HT-29 (cell line): ENCODE data around the gene SEMA4C. TPM values are rescaled to one million over a fixed set of nuclear protein-coding genes. Genes with fewer than 3 reads are reported as not detected.

Source experiments
- DNase-seq: peaks from one replicate; pipeline ENCODE4 v3.0.0-alpha.2; 2015; ENCODE audit warnings: low spot score
- total RNA-seq: library from RNA; depleted of rRNA; stranded (reverse); fragments of >200 nt; shearing (Covaris generic); gene quantifications from 2 replicates; pipeline ENCODE4 v1.2.3, GENCODE V29; 2014; rRNA removed

Gene SEMA4C
- total RNA-seq, 1 experiment from 2014 or later = 8.8 TPM

DNA sequence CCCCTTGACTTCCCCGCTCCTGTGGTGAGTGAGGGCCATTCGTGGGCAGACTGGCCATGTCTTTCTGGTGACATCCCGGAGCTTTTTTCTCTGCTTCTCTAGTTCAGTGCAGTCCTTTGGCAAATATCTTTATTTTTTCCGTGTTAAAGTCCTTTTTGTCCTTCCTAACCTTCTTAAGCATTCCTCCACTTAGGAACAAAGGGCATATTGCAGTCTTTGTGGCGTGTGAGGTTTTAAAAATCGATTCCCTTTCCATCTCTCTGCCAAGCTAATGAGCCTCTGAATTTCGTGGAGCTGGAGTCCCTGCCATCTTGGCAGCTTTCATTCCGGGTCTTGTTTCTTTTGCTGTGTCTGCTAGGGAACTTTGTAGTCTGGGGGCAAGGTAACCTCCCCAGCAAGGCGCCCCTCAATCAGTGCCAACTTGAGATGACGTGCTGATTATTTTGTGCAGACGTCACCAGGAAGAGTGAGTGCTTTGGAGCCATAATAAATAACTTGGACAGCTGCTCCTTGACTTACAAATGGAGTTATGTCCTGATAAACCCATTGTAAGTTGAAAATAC, 48.7 kb downstream of the SEMA4C start:
- DNase-seq = no peak

DNA sequence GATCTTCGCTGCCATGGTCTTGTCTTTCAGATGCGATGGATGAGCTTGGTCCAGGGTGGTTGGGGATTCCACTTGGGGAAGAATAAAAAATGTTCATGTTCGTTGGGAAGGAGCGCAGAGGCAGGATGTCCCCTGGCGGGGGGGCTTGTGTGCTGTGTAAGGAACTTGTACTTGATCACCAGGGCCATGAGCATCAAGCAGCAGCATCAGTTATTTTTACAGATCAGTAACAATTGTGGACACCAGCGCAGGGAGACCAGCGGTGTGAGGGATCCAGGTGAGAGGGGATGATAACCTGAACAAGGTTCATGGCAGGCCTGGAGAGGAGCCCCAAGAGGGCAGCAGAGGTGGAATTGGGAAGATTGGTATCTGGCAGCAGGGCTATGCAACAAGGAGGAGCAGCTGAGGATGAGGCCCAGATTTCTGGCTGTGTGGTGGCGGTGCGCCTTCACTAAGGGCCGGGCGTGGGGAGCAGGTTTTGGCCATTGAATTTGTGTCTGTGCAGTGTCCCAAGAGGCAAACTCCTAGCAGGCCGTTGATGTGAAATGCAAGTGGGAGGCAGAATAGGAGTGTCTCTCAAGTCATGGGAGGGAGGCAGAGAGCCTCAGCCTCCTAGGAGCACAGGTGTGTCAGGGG, 49.9 kb downstream of the SEMA4C start:
- no peak for DNase-seq

DNA sequence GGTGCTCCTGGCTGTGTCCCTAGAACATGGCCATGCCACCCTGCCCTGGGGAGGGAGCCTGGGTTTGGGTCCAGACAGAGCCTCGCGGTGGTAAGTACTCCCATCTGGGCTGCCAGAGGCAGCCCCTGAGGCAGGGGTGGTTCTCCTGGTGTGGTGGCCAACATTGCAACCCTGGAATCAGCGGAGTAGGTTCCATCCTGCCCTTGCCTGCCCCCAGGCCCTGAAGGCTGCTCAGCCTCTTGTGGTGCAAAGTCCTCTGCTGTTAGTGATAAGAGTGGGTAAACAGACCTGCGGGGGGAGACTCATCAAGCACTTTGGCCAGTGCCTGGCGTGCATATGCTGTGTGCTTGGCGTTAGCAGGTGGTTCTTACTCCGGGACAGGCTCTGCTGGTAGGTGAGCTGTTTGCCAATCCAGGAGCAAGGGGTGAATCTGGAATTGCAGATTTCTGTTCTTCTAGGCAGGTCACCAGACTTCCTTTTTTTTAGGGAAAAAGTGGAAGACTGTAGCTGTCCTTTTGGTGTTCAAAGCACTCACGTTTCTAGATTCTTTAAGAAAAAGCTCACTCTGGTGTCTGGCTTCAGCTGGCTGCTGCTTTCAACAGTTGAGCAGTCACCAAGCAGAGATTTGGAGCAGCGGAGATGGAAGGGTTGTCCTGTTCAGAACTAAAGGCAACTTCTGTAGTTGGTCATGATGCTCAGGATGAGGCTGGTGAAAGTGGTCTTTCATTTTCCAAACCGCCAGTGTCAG, 50.6 kb downstream of the SEMA4C start:
- DNase-seq = peak; percentile 71

DNA sequence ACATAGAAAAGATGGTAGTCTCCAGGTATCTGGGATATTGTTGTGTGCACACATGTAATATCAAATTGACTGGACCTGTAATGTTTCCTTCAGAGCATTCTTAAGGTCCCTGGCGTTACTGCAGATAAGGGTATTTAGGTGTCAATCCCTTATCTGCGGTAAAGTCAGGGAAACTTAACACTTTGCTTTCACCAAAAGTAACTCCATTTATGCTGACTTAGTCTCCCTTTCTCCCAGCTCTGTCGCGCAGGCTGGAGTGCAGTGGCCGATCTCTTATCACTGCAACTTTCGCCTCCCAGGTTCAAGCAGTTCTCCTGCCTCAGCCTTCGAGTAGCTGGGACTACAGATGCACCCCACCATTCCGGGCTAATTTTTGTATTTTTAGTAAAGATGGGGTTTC, 52.0 kb downstream of the SEMA4C start:
- no peak for DNase-seq

DNA sequence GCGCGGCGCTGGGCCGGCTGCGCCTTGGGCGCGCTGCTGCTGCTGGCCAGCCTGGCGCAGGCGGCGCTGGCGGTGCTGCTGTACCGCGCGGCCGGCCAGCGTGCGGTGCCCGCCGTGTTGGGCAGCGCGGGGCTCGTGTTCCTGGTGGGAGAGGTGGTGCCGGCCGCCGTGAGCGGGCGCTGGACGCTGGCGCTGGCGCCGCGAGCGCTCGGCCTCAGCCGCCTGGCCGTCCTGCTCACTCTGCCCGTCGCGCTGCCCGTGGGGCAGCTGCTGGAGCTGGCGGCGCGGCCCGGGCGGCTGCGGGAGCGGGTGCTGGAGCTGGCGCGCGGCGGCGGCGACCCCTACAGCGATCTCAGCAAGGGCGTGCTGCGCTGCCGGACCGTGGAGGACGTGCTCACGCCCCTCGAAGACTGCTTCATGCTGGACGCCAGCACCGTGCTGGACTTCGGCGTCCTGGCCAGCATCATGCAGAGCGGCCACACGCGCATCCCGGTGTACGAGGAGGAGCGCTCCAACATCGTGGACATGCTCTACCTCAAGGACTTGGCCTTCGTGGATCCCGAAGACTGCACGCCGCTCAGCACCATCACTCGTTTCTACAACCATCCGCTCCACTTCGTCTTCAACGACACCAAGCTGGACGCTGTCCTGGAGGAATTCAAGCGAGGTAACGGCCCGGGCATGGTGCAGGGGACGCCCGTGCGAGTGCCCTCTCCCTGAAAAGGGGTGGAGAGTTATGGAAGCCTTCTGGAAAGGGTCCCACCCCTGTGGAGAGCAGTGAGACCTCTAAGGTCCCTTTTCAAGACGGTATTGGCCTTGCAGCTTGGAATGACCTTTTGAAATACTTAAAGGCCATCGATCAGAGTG, 52.8 kb downstream of the SEMA4C start:
- peak; percentile 22 for DNase-seq

DNA sequence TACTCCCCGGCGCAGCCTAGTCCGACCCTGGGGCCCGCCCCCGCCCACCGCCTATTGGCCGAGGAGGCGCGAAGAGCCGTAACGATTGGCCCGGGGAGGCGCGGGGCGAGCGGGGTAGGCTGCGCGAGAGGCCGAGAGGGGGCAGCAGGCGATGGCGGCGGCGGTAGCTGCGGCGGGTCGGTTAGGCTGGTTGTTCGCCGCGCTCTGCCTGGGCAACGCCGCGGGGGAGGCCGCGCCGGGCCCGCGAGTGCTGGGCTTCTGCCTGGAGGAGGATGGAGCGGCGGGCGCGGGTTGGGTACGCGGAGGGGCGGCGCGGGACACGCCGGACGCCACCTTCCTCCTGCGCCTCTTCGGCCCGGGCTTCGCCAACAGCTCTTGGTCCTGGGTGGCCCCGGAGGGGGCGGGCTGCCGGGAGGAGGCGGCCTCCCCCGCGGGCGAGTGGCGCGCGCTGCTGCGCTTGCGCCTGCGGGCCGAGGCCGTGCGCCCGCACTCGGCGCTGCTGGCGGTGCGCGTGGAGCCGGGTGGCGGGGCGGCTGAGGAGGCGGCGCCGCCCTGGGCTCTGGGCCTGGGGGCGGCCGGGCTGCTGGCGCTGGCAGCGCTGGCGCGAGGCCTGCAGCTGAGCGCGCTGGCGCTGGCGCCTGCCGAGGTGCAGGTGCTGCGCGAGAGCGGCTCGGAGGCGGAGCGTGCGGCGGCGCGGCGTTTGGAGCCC, 53.6 kb downstream of the SEMA4C start, which contains the start of gene CNNM3:
Gene CNNM3, plus strand, starts transcription at position 142 of the 709 bp plus-strand sequence. Its CDS starts 10 bp downstream, at position 152.
- peak; percentile 92 for DNase-seq

DNA sequence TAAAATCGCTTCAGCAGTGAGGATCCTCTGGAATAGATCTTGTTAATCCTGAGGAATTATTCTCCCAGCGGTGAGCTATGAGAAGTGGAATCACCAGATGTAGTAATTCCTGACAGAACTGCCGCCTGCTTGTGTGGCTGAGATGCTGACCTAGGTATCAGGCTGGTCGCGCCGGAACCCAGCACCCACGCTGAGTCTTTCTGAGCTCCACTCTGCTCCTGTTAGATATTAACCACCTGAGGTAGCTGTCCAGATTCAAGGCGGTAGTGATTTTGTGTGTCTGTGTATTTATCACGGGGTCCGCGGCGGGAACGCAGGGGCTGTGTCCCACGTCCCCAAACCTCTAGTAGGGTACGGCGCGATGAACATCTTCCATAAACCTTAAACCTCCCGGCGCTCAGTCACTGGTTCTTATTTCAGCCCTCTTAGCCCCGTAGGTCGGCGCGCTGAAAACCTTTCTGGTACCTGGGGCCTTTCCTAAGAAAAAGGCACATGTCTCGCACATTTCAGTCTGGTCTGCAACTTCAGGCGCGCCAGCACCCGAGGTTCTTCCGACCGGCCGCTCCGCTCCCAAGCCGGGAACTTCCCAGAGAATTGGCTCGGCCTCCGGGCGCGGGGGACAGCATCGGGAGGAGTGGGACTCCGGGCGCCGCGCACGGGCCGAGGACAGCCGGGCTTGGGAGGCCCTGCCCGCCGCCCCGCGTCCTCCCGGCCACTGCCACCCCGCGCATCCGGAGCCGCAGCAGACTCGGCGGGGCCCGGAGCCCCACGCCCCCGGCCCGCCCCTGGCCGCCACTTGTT, 54.4 kb downstream of the SEMA4C start:
- peak; percentile 61 for DNase-seq

DNA sequence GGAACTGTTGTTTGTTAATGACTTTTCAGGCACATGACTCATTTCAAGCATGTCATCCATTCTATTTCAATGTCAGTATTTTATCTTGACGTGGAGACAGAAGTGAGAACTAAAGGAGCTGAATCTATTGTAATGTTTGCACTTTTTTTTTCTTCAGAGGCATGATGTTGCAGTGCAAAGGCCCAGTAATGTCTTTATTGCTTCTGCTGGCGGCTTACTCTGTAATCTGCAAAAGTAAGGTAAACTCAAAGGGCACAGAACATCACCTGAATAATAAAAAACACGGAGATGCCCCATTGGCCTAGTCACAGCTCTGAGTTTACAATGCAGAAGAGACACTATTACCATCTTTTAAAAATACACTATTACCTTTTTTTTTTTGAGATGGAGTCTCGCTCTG, 56.2 kb downstream of the SEMA4C start:
- DNase-seq = no peak

DNA sequence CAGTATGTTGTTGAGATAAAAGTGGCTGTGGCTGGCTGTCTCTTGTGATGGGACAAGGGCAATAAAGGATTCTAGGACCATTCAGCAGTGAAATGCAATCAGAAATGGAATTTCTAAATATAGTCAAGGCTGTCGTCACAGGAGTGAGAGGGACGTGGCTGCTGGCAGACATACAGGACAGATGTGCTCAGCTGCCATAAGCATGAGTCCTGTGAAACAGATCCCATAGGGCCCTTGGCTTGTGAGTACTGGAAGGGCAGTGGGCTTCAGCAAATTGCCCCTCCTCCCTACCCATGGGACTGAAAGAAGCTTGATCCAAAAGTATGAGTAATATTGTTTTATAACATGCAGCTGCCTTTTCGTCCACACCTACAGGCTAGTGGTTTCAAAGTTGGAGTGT, 58.0 kb downstream of the SEMA4C start:
- no peak for DNase-seq

DNA sequence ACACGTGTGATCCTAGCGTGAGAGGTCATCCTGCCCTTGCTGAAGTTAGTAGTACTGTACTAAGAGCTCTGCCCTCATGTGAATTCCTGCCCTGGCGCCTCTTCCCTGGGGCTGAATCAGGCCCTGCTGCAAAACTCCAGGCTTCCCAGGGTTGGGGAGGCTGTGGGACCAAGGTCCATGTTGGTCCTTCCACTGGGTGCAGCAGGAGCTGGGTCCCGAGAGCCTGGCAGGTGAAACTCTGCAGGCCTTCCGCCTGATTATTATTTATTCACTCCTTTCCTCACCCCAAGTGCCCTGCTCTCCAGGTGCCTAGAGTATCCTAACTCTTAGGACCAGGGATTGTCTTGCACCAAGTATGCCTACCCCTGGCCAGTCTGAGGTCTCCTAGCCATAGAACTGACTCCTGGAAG, 59.1 kb downstream of the SEMA4C start:
- DNase-seq = no peak

DNA sequence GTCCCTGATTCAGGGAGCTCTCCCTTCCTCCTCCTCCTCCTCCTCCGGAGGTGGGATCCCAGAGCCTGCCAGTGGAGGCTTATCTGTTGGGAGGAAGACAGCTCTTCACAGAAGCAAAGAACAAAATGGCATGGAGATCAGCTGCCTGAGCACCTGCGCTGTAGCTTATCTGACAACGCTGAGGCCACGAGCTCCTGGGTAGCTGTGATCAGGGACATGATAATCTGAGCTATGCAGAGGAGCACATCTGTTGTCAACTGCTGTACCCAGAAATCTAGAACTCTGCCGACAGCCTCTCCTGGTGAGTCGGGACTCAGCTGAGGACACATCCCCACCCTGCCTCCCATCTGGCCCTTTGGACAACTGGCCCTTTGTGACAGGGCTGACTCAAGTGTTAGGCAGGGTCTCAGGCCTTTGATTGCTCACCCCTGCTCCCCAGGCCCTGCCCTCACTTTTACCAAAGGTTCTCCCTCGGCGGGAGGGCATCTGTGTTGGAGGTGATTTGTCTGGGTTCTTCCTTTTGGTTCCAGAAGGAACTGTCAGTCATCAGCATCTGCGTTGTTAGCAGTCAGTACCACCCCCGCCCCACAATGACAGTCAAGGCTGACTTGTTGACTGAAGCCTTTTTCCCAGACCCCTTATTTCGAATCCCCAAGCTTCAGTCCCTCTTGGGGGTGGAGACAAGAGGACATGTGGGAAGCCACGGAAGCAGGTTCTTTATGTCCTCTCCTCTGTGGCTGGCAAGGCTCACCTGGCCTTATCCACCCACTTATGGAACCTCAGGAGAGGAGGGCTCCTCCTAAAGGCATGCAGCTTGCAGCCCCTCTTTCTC, 59.7 kb downstream of the SEMA4C start:
- DNase-seq = no peak

Other genes with a start within 250 kb of the SEMA4C start
- gene KANSL3, start 231.8 kb downstream of the SEMA4C start, total RNA-seq = 21.9 and 31.3 TPM in 2 replicates
- gene FER1L5, start 227.3 kb downstream of the SEMA4C start, total RNA-seq = 0.05 TPM in 1 of 2 replicates, not detected in the other
- 12.0 and 12.4 TPM in 2 replicates for gene LMAN2L, start 130.0 kb downstream of the SEMA4C start, total RNA-seq
- 10.3 and 11.9 TPM in 2 replicates for gene CNNM4, start 109.2 kb downstream of the SEMA4C start, total RNA-seq
- 21.2 and 24.9 TPM in 2 replicates for gene CNNM3, start 53.8 kb downstream of the SEMA4C start, total RNA-seq
- 3.5 and 4.1 TPM in 2 replicates for gene ANKRD23, start 26.1 kb downstream of the SEMA4C start, total RNA-seq
- 26.8 and 31.7 TPM in 2 replicates for gene ANKRD39, start 12.1 kb downstream of the SEMA4C start, total RNA-seq
- not detected in 2 replicates for gene FAM178B, start 116.5 kb upstream of the SEMA4C start, total RNA-seq
- gene FAHD2B, start 224.8 kb upstream of the SEMA4C start, total RNA-seq = 3.3 and 4.1 TPM in 2 replicates
- gene ANKRD36, start 243.1 kb upstream of the SEMA4C start, total RNA-seq = 6.2 and 8.1 TPM in 2 replicates